GM19239 (cell line): ENCODE results near the gene PAIP2B.

ENCODE experiments used
- DNase-seq: peaks from one replicate; pipeline ENCODE4 v3.0.0; 2011; ENCODE audit warnings: low spot score; ENCODE audit not compliant: insufficient read length
- FAIRE-seq: peaks from 2 replicates; lab custom pipeline; 2011; peaks lifted over from hg19 to GRCh38; lab: Jason Lieb, UNC

PAIP2B gene

GRCh38 chr2:71155846-71156245 lies 71.1 kb downstream of the PAIP2B start:
- FAIRE-seq: no peak
- no peak for DNase-seq

GRCh38 chr2:71154798-71155197 lies 72.1 kb downstream of the PAIP2B start:
- DNase-seq: peak; percentile 31
- peak; percentile 11 for FAIRE-seq

GRCh38 chr2:71154279-71154678 lies 72.6 kb downstream of the PAIP2B start:
- DNase-seq (no peak), FAIRE-seq (no peak)

GRCh38 chr2:71153585-71154224 lies 73.2 kb downstream of the PAIP2B start:
- no peak for FAIRE-seq
- no peak for DNase-seq

- FAIRE-seq: no peak
These were observed 75.3 kb downstream of the PAIP2B start for GRCh38 chr2:71151620-71152019.

GRCh38 chr2:71150082-71150816 lies 76.7 kb downstream of the PAIP2B start:
- no peak for DNase-seq
- FAIRE-seq: no peak

More at GRCh38 chr2:71151620-71152019, 75.3 kb downstream of the PAIP2B start:
- no peak for DNase-seq

- FAIRE-seq (no peak), DNase-seq (no peak)
These were observed 78.3 kb downstream of the PAIP2B start for GRCh38 chr2:71148506-71149063.

- DNase-seq (no peak), FAIRE-seq (peak; percentile 44)
These were observed 83.1 kb downstream of the PAIP2B start for GRCh38 chr2:71143782-71144181.

GRCh38 chr2:71136174-71136573 lies 90.7 kb downstream of the PAIP2B start:
- no peak for FAIRE-seq
- DNase-seq: no peak

- FAIRE-seq: no peak
- no peak for DNase-seq
These were observed 93.3 kb downstream of the PAIP2B start for GRCh38 chr2:71133603-71134002.
